HG02943 (cell line): Measurements from ENCODE around the gene MRPS7.
"Not testable (repeated sequence)": the region's sequence is repeated elsewhere in the genome, so short reads cannot be mapped to it uniquely, and the experiment has no call there.

Source experiments
- ATAC-seq: cut with Tn5 transposase; IDR thresholded peaks from one replicate; pipeline ENCODE4 v1.9.1; 2021; ENCODE audit warnings: mild to moderate bottlenecking, low read depth, moderate library complexity; ENCODE audit not compliant: unreplicated experiment

MRPS7 gene

GRCh38 chr17:75270218-75270965, 8.7 kb downstream of the MRPS7 start:
- peak; percentile 33 for ATAC-seq

DNA sequence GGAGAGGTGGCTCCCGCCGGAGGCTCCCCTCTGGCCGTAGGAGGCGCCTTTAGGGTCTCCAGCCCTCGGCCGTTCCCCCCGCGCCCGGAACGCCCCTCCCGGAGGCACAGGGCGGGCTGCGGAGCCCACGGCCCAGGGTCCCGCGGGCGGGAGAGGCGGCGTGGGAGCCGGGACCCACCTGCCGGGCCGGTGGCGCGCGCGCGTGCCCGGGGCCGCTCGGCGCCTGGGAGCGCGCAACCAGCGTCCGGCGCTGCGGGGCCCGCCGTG, 9.2 kb downstream of the MRPS7 start, which contains the start of gene MIF4GD:
Gene MIF4GD, minus strand, starts transcription at position 266 of the 267 bp plus-strand sequence. CDS start 1,036 bp downstream, outside the sequence.
- no peak for ATAC-seq

DNA sequence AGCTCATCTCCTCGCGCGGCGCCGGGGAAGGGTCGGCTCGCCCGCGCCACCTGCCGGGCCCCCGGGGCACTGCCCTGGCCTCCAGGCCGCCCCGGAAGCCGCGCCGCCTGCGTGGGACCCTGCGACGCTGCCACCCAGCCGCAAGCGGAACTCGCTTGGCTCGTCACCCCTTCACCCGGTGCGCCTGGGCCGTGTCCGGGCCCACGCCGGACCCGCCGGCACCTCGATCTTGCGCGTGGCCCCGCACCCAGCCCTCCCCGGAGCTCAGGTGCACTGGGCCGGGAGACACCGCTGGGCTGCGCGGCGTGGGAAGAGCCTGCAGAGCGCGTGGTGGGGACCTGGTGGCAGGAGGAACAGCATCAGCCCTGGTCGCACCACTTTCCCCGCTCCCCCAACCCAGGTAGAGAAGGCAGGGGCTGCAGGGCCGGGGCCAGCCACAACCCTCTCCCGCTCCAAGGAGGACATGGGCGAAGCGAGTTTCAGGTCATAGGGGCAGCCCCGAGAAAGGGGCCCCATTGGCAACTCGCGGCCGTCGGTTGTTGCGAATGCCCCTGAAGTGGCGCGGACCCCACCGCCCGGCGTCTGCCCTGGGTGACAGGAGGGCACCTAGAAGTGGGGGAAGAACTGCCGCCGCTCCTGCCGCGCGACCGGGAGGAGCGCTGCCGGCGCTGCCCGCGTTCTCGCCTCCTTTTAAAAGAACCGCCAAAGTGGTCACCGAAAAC, 9.7 kb downstream of the MRPS7 start:
- peak; percentile 56 for ATAC-seq

DNA sequence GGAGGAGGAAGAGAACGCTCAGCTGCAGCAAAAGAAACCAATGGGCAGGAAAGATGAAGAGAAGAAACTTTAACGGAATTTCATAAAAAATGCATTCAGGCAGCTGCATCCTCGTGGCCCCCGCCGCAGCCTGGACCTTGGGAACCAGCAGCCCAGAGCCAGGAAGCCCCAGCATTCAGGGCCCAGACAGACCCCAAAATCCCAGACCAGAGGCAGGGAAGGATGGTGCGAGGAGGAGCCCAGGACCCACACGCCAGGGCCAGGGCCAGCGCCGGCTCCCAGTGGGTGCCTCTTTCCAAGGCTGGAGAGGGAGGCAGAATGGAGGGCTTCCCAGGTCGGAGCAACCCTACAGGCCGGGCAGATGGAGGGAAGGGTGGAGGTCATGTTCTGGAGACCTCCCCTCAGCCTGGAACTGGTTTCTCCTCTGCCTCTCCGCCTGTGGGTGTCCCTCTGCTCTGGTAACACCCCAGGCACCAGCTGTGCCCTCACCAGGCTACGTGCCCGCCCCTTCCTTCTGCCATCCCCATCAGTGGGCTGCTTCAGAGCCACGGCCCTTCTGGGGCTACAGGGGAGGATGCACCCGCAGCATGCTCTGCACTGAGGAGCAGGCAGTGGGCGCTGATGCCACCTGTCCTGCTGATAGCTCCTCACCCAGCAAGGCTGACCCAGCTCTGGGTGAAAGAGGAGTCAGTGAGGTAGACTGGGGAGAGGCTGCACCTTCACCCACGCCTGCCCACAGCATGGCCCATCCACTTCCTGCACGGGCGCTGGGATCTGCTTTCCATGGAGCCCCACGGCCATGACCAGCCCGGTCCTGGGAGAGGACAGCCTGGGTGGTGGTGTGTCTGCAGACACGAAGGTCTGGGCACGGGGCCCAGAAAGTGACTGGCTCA, 10.5 kb downstream of the MRPS7 start:
- ATAC-seq: no peak

GRCh38 chr17:75272848-75273184, 11.1 kb downstream of the MRPS7 start:
- no peak for ATAC-seq

- no peak for ATAC-seq
Observed at GRCh38 chr17:75273977-75274708, 12.5 kb downstream of the MRPS7 start.

GRCh38 chr17:75277664-75278071, 16.0 kb downstream of the MRPS7 start:
- ATAC-seq: no peak

GRCh38 chr17:75280189-75280588, 18.5 kb downstream of the MRPS7 start:
- not testable (repeated sequence) for ATAC-seq

DNA sequence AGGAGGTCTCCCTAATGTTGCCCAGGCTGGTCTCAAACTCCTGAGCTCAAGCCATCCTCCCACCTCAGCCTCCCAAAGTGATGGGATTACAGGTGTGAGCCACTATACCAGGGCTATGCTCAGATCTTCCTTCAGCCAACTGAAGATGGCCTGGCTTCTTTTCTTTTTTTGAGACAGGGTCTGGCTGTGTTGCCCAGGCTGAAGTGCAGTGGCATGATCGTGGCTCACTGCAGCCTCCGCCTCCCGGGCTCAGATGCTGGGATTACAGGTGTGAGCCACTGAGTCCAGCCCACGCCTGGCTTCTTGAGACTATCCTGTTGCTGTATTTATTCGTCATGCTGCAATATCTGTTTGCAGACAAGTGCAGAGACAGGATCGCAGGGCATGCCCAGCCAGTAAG, 23.4 kb downstream of the MRPS7 start:
- no peak for ATAC-seq

DNA sequence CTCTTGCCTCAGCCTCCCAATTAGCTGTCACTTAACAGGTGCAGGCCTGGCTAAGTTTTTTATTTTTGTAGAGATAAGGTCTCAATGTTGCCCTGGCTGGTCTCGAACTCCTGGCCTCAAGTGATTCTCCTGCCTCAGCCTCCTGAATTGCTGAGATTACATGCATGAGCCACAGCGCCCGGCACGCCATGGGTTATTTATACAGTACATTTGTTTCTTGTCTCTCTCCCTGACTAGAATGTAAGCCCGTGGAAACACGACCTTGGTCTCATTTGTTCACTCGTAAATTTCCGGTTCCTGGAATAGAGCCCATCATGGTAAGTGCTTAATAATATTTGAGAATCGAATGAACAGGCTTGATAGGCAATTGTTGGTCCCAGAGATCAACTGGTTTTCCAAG, 25.5 kb downstream of the MRPS7 start:
- no peak for ATAC-seq

DNA sequence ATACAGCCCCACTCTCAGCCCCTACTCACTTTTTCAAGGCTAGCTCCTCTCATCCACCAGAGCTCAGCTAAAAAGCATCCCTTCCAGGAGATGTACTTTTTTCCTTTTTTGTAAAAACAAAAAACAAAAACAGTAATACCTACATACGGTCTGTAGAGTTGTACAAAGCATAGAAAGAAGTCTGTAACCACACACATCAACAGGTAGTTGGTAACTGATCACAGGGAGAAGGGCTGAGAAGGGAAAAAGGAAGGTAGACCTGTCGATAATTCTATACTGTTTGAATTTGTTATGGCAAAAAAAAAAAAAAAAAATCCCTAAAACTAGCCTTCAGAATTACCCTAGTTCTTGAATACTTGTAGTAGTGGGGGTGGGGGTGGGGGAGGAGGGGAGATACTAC, 26.7 kb downstream of the MRPS7 start:
- no peak for ATAC-seq

- peak; percentile 22 for ATAC-seq
Observed at GRCh38 chr17:75288770-75289114, 27.1 kb downstream of the MRPS7 start.

- peak; percentile 93 for ATAC-seq
Observed at GRCh38 chr17:75289115-75289831, 27.6 kb downstream of the MRPS7 start, which contains the start of gene SLC25A19. Gene SLC25A19 (minus strand): TSS chr17:75289433. CDS start chr17:75286764, 2,669 bp downstream.

DNA sequence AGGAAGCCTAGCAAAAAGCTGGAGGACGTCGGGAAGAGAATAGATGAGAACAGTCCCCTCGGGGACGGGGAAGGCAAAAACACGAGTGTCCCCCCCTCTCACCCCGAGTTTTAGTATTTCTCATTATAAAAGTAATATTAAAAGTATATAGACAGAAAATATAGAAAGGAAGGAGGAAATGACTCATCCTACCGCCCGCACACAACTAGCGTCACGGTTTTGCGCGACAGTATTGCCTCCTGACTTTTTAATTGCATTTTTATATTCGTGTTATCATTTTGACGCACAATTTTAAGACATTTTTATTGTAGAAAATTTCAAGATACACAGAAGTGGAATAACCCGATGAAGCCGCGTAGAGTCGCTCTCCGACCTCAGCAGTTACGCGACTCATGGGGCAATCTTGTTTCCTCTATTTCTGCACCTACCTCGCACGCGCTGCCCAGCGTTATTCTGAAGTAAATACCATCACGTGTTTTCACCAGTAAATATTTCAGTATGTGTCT, 28.2 kb downstream of the MRPS7 start:
- ATAC-seq: no peak

GRCh38 chr17:75292810-75293448, 31.2 kb downstream of the MRPS7 start:
- ATAC-seq: not testable (repeated sequence)

DNA sequence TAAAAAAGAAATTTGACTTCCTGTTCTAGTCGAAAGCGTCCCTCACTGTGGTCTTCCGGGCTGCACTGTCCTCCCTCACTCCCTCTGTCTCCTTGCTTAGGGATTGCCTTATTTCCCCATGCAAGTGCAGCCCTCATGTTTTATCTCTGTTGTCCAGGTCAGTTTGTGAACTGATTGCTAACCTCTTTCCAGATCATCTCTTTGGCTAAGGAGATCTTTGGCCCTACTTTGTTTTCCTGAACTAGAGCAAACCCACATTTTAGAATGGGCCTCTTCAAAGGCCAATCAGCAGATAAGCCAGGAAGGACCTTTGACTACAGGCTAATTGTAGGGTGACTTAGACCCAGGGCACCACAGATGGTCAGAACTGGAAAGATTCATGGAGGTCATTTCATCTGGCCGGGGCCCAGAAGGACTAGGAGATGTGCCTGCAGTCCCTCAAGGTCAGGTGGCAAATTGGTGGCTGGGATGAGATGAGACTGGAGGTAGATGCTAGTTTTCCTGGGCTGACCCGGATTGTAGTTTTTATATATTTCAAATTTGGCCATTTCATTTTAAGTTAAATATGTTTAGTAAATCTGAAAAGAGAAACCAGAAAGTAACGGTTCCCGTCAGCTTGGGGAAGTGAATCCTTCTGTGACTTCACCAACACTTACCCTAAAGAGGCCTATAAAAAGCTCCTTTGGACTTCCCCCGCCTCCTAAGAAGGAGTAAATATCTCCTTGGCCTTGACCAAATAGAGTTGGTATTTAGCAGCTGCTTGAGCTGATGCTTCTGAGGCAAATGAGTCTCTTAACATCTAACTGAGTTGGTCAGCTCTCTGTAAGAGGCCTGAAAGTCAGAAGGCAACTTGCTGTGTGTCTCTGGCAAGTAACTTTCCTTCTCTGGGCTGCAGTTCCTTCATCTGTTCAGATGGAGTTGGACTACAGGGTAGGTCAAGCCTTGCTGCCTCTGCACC, 33.8 kb downstream of the MRPS7 start:
- ATAC-seq: peak; percentile 52

DNA sequence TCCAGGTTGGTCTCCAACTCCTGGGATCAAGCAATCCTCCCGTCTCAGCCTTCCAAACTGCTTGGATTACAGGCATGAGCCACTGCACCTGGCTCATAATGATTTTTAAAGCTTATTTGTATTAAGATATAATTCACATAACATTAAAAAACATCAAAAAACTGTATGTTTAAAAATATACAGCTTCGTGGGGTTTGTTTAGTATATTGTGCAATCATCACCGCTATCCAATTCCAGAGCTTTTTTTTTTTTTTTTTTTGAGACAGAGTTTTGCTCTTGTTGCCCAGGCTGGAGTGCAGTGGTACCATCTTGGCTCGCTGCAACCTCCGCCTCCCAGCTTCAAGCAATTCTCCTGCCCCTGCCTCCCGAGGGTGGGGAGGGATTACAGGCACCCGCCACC, 38.6 kb downstream of the MRPS7 start:
- no peak for ATAC-seq

GRCh38 chr17:75301049-75301448, 39.4 kb downstream of the MRPS7 start:
- no peak for ATAC-seq
